Activated CD8-positive, alpha-beta T cell treated with anti-CD3 and anti-CD28 coated beads for 36 hours (primary cell): ENCODE results near the gene NUP214. TPM values are rescaled to one million over a fixed set of nuclear protein-coding genes. Genes with fewer than 3 reads are reported as not detected.

Experiments
- ATAC-seq: fragments of 200-7000 bp; cut with Tn5 transposase; one replicate; pipeline ENCODE4 v1.10.0; 2021; ENCODE audit warnings: mild to moderate bottlenecking, moderate library complexity
- CTCF ChIA-PET: fragments of 350-600 bp; sonication (Branson Sonifier 250); formaldehyde crosslinking; loops from one replicate; lab custom pipeline; 2021; ENCODE audit warnings: antibody characterized with exemption; lab: Charles Lee
- POLR2A ChIA-PET: fragments of 350-600 bp; sonication (Branson Sonifier 250); formaldehyde crosslinking; loops from one replicate; lab custom pipeline; 2021; ENCODE audit warnings: antibody characterized with exemption; lab: Charles Lee
- DNase-seq: peaks from one replicate; pipeline ENCODE4 v3.0.0-alpha.2; 2020
- H3K27ac Mint-ChIP-seq: one replicate; pipeline ENCODE4 v1.8.0; 2021; ENCODE audit warnings: mild to moderate bottlenecking, mixed read lengths
- H3K27me3 Mint-ChIP-seq: one replicate; pipeline ENCODE4 v1.8.0; 2021; ENCODE audit warnings: mixed read lengths
- H3K36me3 Mint-ChIP-seq: one replicate; pipeline ENCODE4 v1.8.0; 2021; ENCODE audit warnings: low read depth, mixed read lengths
- H3K4me1 Mint-ChIP-seq: one replicate; pipeline ENCODE4 v1.8.0; 2021; ENCODE audit warnings: low read depth, mixed read lengths
- H3K4me3 Mint-ChIP-seq: one replicate; pipeline ENCODE4 v1.8.0; 2021; ENCODE audit warnings: mild to moderate bottlenecking, moderate library complexity, mixed read lengths
- H3K9me3 Mint-ChIP-seq: one replicate; pipeline ENCODE4 v1.8.0; 2021; ENCODE audit warnings: mixed read lengths
- CTCF ChIP-seq: fragments of 200-600 bp; IDR thresholded peaks from one replicate; pipeline ENCODE4 v1.8.0; 2022; ENCODE audit warnings: antibody characterized with exemption, mild to moderate bottlenecking
- intact Hi-C: fragments of 100-400 bp; cut with micrococcal nuclease; formaldehyde crosslinking; loops from one replicate; pipeline ENCODE4 v1.10.0; 2022
- total RNA-seq, 2 experiments: library from RNA; stranded (reverse); gene quantifications; one replicate each; pipeline ENCODE4 v1.2.3, GENCODE V29; 2021

NUP214 gene
- total RNA-seq, 2 experiments from 2014 or later: 57.6 to 58.3 TPM

DNA sequence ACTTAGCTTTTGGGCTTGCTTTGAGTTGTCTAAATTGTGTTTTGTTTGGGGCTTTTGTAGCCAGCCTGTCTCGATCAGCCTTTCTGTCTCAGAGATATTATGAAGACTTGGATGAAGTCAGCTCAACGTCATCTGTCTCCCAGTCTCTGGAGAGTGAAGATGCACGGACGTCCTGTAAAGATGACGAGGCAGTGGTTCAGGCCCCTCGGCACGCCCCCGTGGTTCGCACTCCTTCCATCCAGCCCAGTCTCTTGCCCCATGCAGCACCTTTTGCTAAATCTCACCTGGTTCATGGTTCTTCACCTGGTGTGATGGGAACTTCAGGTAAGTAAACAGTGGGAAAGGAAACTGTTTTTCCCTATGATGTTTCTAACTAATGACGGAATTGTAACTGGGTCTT is 48.6 kb downstream of the NUP214 start:
- intact Hi-C loops: no loop called here
- H3K27me3 Mint-ChIP-seq: no peaks in the 10 kb centered on the region
- no peak for DNase-seq
- H3K9me3 Mint-ChIP-seq: peaks cover 2% of the 10 kb centered on the region
- no peak for TF ChIP-seq CTCF
- H3K36me3 Mint-ChIP-seq: peaks cover 58% of the 10 kb centered on the region
- no peak overlapping the region for H3K27ac Mint-ChIP-seq
- H3K4me3 Mint-ChIP-seq: no peak overlapping the region
- POLR2A ChIA-PET: no interaction called here
- CTCF ChIA-PET: interaction anchor here (1.0 to 10.9 kb wide), 2 partner anchors 162 to 173 kb away, joined by 3 to 164 read pairs; no protein-coding TSS in a partner anchor
- ATAC-seq: no peak
- H3K4me1 Mint-ChIP-seq: peaks cover 9% of the 10 kb centered on the region

GRCh38 chr9:131174681-131175239 is 49.4 kb downstream of the NUP214 start:
- H3K27me3 Mint-ChIP-seq: no peaks in the 10 kb centered on the region
- peaks cover 65% of the 10 kb centered on the region for H3K36me3 Mint-ChIP-seq
- H3K4me3 Mint-ChIP-seq: no peak overlapping the region
- TF ChIP-seq CTCF: no peak
- intact Hi-C loops: no loop called here
- ChIA-PET CTCF (interaction anchor here (10.9 kb wide), 1 partner anchor 161 kb away, joined by 164 read pairs; no protein-coding TSS in a partner anchor), POLR2A (no interaction called here)
- H3K27ac Mint-ChIP-seq: no peak overlapping the region
- peak; percentile 20 for DNase-seq
- ATAC-seq: no peak
- H3K9me3 Mint-ChIP-seq: peaks cover 2% of the 10 kb centered on the region
- peaks cover 6% of the 10 kb centered on the region for H3K4me1 Mint-ChIP-seq

GRCh38 chr9:131177898-131178297 is 52.5 kb downstream of the NUP214 start:
- intact Hi-C loops: loop anchor here (1.0 kb wide), 1 partner anchor 158 kb away; no protein-coding TSS in a partner anchor
- peaks cover 62% of the 10 kb centered on the region for H3K36me3 Mint-ChIP-seq
- no peaks in the 10 kb centered on the region for H3K9me3 Mint-ChIP-seq
- DNase-seq (no peak), ATAC-seq (no peak)
- no peaks in the 10 kb centered on the region for H3K27me3 Mint-ChIP-seq
- H3K4me3 Mint-ChIP-seq: no peak overlapping the region
- H3K27ac Mint-ChIP-seq: no peak overlapping the region
- POLR2A ChIA-PET: interaction anchor here (0.6 to 1.1 kb wide), 2 partner anchors 195 to 481 kb away, joined by 3 to 4 read pairs; no protein-coding TSS in a partner anchor
- H3K4me1 Mint-ChIP-seq: peaks cover 4% of the 10 kb centered on the region
- CTCF ChIA-PET: interaction anchor here (0.6 to 10.9 kb wide), 25 partner anchors 9 to 286 kb away, joined by 3 to 164 read pairs (median 5); no protein-coding TSS in a partner anchor
- TF ChIP-seq CTCF: no peak

- Mint-ChIP-seq H3K27ac (no peak overlapping the region), H3K4me1 (peaks cover 4% of the 10 kb centered on the region), H3K4me3 (no peak overlapping the region), H3K9me3 (no peaks in the 10 kb centered on the region), H3K36me3 (peaks cover 62% of the 10 kb centered on the region), H3K27me3 (no peaks in the 10 kb centered on the region)
- ATAC-seq: peak; percentile 100
- ChIA-PET CTCF (interaction anchor here (0.6 to 10.9 kb wide), 26 partner anchors 10 to 286 kb away, joined by 3 to 164 read pairs (median 5); no protein-coding TSS in a partner anchor), POLR2A (interaction anchor here (0.7 to 1.1 kb wide), 3 partner anchors 156 to 562 kb away, joined by 3 to 4 read pairs (median 3); no protein-coding TSS in a partner anchor)
- intact Hi-C loops: loop anchor here (1.0 kb wide), 1 partner anchor 158 kb away; no protein-coding TSS in a partner anchor
- peak; percentile 97 for TF ChIP-seq CTCF
- DNase-seq: peak; percentile 82
Observed at GRCh38 chr9:131178382-131178781, 53.0 kb downstream of the NUP214 start.

- no peaks in the 10 kb centered on the region for H3K9me3 Mint-ChIP-seq
- POLR2A ChIA-PET: interaction anchor here (0.7 to 1.1 kb wide), 3 partner anchors 155 to 563 kb away, joined by 3 to 4 read pairs (median 3); no protein-coding TSS in a partner anchor
Observed at GRCh38 chr9:131178926-131179325, 53.5 kb downstream of the NUP214 start.

More at GRCh38 chr9:131178926-131179325, 53.5 kb downstream of the NUP214 start:
- no peak for TF ChIP-seq CTCF
- no peak overlapping the region for H3K4me3 Mint-ChIP-seq
- peaks cover 60% of the 10 kb centered on the region for H3K36me3 Mint-ChIP-seq
- no peak overlapping the region for H3K27ac Mint-ChIP-seq
- H3K27me3 Mint-ChIP-seq: no peaks in the 10 kb centered on the region
- intact Hi-C loops: loop anchor here (1.0 kb wide), 1 partner anchor 157 kb away; no protein-coding TSS in a partner anchor
- ATAC-seq (no peak), DNase-seq (no peak)
- CTCF ChIA-PET: interaction anchor here (0.8 to 10.9 kb wide), 13 partner anchors 9 to 171 kb away, joined by 3 to 164 read pairs (median 5); no protein-coding TSS in a partner anchor
- H3K4me1 Mint-ChIP-seq: peaks cover 4% of the 10 kb centered on the region
